ENCODE results near the gene SLC36A4.
"Not testable (repeated sequence)": the region's sequence is repeated elsewhere in the genome, so short reads cannot be mapped to it uniquely, and the experiment has no call there.

The SLC36A4 gene

DNA sequence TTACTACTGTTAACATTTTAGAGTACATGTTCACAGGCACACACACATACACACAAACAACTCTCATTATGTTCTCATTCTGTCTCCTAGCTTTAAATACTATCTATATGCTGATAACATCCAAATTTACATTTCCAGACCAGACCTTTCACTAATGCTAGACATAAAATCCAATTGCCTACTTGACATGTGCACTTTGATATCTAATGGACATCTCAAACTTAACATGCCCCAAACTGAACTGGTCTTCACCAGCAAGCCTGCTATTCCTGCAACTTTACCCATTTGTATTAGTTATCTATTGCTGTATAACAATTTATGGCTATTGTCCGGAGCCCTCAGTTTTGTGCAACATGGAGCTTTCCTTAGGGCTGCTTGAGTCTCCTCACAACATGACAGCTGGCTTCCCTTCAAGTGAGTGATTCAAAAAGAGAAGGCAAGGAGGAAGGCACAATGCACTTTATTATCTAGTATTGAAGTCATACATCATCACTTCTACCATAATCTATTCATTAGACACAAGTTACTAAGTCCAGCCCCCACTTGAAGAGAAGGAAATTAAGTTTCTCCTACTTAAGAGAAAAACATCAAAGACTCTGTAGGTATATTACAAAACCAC is 3.0 kb downstream of the SLC36A4 start:
- DNase-seq (ENCODE audit: low read depth in 2 of 3, low spot score in 2 of 3), result no peak

DNA sequence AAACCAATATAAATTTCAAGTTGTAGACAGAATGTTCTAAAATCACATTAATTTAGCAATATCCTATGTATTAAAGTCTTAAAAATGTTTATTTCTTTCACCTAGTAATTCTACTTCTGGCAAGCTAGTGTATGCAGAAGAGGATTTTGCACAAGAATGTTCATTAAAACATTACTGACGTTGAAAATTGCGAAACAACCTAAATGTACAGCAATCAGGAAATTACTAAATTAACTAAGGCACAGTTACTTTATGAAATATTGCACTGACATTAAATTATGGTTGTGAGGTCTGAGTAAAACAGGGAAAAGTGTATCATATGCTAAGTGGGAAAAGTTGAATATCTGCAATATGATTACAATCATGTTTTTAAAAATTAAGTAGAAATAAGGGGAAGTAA is 4.1 kb downstream of the SLC36A4 start:
- DNase-seq (ENCODE audit: low read depth in 2 of 3, low spot score in 2 of 3), result no peak

DNA sequence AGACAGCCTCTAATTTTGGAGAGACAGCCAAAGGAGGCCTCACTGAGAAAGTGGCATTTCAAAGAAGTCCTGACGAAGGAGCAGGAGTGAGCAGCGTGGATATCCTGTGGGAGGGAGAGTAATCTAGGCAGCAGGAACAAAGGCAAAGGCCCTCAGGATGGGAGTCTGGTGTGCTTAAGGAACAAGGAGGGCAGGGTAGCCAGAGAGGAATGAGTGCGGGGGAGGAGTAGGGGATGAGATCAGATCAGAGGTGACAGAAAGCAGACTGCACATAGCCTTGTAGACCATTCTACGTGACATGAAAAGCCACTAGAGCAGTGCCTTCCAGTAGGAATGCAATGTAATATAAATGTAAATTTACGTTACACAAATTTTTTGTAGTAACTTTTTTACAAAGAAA is 5.6 kb downstream of the SLC36A4 start:
- DNase-seq (ENCODE audit: low read depth in 2 of 3, low spot score in 2 of 3), result no peak

DNA sequence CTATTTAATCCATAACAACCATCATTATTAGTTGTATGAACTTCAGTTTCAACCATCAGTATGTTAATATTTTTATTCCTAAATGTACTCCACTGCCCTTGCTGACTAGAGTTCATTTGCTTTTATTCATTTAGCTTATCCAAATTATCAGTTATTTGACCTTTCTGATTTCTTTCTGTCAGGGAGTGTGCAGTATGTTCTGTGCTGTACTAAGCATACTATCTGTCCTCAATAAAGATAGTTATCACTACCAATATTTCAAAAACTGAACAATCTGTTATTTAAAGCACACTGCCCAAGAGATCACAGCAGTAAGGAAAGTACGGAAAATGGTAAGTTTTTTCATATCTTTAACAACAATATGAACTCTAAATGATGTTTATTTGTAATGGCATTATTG is 8.3 kb downstream of the SLC36A4 start:
- no peak for DNase-seq (ENCODE audit: low read depth in 2 of 3, low spot score in 2 of 3)

DNA sequence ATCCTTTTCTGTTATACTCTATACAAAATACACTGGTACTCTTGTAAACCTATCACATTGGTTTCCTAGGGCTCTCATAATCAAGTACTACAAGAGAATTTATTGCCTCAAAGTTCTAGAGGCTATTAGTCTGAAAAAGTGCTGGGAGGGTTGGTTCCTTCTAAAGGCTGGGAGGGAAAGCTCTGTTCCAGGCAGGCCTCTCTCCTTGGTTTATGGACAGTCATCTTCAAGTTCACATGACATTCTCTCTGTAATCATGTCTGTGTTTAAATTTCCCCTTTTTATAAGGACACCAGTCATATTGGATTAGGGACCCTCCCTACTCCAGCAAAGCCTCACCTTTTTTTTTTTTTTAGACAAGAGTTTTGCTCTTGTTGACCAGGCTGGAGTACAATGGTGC is 9.1 kb downstream of the SLC36A4 start:
- no peak for DNase-seq (ENCODE audit: low read depth in 2 of 3, low spot score in 2 of 3)

DNA sequence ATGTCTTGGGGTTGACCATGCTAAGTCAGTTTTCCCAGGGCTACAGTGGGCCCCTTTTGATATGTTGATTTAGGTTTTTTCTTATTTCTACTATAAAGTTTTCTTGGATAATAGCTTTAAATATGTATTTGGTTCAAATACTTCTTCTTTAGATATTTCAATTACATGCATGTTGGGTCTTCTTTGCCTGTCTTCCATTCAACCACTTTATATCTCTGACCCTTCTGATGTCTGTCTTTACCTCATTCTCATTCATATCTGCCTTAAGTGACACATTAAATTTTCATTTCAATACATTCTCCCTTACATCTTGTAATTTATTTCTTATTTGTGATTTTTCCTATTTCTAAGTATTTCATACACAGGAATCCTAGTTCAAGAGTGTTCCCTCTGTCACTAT is 10.5 kb downstream of the SLC36A4 start:
- DNase-seq (ENCODE audit: low read depth in 2 of 3, low spot score in 2 of 3), result no peak

DNA sequence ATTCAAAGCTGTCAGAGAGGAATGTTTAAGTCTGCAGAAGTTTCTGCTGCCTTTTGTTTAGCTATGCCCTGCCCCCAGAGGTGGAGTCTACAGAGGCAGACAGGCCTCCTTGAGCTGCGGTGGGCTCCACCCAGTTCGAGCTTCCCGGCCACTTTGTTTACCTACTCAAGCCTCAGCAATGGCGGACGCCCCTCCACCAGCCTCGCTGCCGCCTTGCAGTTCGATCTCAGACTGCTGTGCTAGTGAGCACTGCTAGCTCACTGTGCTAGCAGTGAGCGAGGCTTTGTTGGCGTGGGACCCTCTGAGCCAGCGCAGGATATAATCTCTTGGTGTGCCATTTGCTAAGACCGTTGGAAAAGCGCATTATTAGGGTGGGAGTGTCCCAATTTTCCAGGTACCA is 19.9 kb downstream of the SLC36A4 start:
- DNase-seq (ENCODE audit: low read depth in 2 of 3, low spot score in 2 of 3), result not testable (repeated sequence)

DNA sequence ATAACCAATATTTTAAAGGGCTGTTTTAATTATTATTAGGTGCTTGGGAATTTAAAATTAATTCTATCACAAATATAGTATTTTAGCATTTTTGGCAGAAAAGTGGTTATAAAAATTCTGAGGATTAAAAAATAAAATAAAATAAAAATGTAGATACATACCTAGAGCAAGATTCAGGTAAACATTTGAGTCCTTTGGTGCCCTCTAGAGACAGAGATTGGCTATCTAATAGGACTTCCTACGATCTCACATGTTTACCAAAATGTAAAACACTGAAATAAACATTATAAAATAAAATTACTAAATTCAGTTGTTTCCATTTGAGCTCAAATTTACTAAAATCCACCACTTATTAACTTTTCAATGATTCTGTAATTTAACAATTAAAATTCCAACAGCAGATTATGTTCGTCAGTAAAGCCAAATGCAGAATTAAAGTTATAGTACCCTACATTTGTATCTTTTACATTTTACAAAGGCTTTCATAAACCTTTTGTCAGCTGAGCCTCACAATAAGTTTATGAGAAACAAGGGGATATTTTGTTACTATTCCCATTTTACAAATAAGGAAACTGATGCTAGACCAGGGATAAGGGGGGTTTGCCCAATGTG is 27.7 kb downstream of the SLC36A4 start:
- DNase-seq (ENCODE audit: low read depth in 2 of 3, low spot score in 2 of 3), result no peak

DNA sequence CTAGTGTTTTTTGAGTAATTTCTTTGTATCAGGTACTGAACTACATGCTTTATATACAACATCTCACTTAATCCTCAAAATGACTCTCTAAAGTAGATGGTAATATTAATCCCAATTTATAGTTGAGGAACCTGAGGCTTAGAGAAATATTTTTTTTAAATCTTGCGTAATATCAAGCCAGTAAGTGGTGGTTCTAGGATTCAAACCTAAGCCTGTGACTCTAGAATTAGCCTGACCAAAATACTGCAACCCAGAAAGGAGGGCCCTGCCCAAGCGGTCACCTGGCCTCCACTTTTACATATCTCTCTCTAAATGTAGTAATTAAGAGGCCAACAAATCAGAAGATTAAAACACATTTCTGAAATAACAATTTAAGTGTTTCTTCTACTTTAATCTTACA is 28.6 kb downstream of the SLC36A4 start:
- DNase-seq (ENCODE audit: low read depth in 2 of 3, low spot score in 2 of 3), result no peak

DNA sequence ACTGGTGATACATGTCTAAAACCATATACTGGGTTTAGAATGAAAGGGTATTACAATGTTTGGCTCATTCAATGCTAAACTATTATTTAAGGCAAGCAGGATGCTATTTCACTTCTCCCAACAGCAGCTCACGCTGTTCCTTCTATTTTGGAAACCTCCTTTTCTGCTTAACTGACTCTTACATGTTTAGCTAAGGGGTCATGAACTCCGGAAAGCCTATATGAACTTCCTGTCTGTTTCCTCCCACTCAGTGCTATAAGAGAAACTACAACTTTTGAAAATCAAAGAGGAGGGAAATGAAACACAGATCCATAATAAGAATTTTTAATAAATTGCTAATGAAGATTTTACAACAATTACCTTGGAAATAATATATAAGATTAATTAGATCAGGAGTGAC is 30.9 kb downstream of the SLC36A4 start:
- DNase-seq (ENCODE audit: low read depth in 2 of 3, low spot score in 2 of 3), result no peak

DNA sequence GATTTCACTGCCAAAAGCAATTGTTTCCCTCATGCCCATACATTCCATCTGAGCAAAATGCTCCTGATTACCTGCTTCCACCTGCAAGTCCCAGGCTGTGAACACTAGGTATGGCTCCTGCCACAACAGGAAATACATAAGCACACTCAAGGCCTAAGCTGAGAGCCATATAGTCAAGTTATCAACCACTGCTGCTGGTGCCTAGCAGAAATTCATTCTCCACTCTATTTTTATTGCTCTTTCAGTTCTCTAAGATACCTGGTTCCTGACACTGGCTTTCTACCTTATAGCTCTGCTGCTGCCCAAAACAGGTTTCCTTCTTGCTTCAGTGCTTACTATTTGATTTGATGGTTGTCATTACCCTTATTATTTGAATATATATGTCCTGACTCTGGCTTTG is 31.6 kb downstream of the SLC36A4 start:
- DNase-seq (ENCODE audit: low read depth in 2 of 3, low spot score in 2 of 3), result no peak

DNA sequence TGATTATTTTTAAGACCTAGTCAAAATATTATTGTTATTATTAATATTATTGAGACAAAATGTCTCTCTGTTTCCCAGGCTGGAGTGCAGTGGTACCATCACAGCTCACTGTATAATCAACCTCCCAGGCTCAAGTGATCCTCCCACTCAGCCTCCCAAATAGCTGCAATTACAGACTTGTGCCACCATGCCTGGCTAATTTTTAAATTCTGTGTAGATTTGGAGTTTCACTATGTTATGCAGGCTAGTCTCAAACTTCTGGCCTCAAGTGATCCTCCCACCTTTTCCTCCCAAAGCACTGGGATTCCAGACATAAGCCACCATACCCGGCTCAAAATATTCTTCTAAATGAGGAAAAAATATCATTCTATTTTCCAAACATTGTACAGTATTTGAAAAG is 37.0 kb downstream of the SLC36A4 start:
- DNase-seq (ENCODE audit: low read depth in 2 of 3, low spot score in 2 of 3), result no peak

DNA sequence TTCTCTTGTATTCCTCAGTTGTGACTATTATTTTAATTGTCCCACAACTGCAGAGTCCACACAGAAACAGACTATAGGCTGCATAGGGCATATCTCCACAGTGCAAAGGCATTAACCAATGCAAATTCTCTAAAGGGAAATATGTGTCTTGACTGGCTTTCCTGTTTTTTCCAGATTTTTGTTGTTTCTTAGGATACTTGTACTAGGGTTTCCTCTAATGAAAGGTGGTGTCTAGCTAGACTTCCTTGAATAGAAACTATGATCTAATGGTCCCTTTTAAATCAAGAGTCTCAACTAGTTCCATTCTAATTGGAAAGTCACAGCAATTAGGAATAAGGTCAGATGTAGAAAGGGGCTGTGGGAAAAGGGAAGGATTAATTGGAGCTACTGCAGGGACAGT is 37.6 kb downstream of the SLC36A4 start:
- no peak for DNase-seq (ENCODE audit: low read depth in 2 of 3, low spot score in 2 of 3)

DNA sequence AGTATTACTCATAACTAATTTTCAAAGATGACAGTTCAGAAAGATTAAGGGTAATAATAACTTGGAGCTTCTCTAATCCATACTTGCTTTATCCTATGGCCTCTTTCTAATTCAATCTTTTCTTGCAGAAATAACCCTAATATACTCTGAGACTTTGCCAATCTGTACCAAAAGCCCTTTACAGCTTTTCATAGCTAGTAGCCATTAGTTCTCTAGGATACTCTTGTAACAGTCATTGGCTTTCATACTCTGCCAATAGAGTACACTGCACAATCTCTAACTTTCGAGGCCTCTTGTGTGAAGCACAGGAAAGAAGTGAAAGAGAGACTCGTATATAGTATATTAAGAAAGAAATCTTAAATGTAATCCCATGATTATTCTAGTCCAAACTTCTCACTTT is 38.1 kb downstream of the SLC36A4 start:
- DNase-seq (ENCODE audit: low read depth in 2 of 3, low spot score in 2 of 3), result no peak

DNA sequence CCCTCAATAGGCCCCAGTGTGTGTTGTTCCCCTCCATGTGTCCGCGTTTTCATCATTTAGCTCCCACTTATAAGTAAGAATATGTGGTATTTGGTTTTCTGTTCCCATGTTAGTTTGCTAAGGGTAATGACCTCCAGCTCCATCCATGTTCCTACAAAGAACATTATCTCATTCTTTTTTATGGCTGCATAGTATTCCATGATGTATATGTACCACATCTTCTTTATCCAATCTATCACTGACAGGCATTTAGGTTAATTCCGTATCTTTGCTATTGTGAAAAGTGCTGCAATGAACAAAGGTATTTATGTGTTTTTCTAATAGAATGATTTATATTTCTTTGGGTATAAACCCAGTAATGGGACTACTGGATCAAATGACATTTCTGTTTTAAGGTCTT is 42.1 kb downstream of the SLC36A4 start:
- DNase-seq (ENCODE audit: low read depth in 2 of 3, low spot score in 2 of 3), result no peak

DNA sequence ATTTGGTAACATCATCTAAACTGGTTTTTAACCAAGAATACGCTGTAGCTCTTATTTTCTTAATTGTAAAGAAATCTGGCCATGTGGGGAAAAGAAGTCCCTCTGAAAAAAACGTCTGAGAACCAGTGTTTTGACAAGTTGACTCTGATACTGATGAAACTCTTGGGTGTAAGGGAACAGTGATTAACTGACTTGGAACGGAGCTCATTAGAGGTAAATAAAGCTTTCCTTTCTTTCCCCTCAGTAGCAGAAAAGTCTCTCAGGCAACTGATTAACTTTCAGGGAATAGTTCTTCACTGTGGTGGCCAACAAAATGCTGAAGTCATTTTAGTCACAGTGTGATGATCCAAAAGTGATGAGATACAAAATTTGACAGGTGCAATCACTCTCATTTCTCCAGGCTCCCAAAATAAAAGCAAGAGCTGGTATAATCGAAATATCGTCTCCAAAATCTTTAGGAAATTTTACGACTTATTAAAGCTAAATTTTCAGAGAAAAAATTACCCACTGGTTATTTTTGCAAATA is 52.3 kb downstream of the SLC36A4 start:
- no peak for DNase-seq (ENCODE audit: low read depth in 2 of 3, low spot score in 2 of 3)

DNA sequence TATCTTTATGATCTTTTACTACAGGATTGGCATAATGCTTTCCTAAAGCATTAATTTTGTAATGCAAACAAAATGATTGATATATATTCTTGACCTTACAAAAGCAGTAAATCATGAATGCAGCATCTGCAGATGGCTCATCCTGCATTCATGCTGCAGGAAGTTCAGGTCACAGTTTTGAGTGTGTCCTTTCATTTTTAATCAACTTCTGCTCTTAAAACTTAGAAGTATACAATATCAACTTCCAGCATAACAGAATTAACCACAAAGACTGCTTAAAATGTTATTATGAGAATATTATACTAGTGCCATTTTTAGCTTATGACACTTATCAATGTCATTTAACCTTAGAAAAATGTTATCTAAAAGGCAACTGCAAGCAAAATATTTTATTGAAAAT is 54.0 kb downstream of the SLC36A4 start:
- no peak for DNase-seq (ENCODE audit: low read depth in 2 of 3, low spot score in 2 of 3)

DNA sequence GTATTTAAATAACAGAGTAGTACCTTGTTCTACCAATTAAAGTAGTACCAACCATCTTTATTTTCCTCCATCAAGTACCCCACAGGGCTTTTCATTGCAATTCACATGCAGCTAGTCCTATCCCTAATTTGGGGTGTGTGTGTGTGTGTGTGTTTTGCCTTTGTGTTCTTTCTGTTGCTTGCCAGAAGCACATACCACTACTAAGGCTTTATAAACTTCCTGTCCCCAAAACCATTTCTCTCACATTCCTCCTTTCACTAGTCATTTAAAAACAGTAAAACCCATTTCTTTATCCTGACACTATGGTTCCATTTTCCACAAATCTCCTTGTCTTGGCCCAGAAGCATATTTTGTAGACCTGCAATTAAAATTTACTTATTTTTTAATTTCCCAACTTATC is 54.6 kb downstream of the SLC36A4 start:
- DNase-seq (ENCODE audit: low read depth in 2 of 3, low spot score in 2 of 3), result no peak

DNA sequence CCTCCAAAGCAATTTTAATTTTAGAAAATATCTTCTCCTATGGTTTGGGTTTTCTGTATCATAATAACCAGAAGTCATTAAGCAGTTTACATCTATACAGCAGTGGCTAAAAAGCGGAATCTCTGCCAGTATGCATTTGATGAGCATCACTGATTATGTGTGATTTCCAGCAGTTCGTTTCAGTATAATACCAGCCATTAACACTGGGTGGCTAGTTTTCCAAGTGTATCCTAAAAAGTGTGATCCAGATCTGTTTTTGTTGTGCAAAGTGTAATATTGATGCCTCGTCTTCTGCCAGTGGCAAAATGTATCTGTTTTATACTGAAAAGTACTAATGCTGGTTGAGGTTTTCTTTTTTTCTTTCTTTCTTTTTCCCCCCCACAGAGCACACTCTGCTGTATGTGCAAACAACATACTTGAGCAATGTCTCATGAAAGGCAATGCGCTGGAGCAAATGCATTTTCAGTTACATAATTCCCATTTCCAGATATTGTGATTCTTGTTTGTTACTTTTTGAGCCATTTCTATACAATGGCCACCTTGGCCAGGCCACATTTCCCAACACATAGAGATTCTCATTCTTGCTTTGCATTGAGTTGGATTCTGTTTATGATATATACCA is 64.2 kb downstream of the SLC36A4 start:
- no peak for DNase-seq (ENCODE audit: low read depth in 2 of 3, low spot score in 2 of 3)

DNA sequence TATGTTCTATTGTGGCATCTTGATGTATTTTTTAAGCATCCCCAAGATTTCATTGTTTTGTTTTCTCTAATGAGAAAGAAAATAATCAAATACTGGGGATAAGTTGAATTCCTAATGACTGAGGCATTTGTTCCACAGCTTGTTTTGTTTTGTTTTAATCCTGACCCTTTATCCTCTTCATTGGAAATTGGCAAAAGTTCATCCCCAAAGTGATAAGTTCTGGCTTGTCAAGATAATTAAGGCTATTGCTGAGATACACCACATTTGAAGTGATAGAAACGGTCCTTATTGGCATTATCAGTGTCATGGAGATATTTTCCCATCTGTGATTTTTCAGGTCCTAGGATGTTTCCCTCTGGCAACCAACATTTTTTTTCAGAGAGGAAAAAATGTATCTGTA is 65.0 kb downstream of the SLC36A4 start:
- DNase-seq (ENCODE audit: low read depth in 2 of 3, low spot score in 2 of 3), result no peak

DNA sequence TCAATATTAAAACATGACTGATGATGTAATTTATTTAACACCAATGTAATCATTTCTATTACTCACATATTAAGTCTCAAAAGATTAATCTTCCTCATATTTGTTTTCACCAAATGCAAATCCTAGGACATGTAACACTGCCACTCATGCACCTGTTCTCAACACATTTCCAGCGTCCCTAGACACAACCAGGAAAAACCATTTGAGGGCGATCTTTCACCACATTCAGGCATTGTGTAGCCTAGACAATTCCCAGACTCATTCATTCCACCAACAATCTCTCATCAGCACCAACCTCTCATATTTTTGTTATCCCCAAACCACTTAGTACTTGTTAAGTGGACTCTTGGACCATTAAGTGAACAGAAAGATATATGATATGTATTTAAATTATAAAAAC is 66.1 kb downstream of the SLC36A4 start:
- DNase-seq (ENCODE audit: low read depth in 2 of 3, low spot score in 2 of 3), result no peak

DNA sequence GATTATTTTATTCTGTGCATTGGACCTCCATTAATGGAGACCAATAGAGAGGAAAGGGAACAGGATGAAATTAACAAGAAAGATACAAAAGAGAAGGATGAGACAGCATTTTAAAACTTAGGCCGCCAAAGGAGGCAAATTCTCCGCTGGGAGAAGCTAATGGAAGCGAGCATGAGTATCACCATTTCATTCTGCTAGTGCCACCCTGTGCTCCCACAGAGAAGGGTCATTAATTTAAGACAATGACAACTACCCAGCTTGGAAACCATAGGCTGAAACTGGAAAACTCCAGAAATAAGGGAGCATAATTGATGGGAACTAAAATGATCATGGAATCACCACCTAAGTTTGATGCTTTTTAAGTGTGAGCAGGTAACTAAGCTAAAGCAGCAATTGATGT is 69.2 kb downstream of the SLC36A4 start:
- DNase-seq (ENCODE audit: low read depth in 2 of 3, low spot score in 2 of 3), result no peak
